H1 (cell line): ENCODE measurements around the gene GALNT12. TPM values are rescaled to one million over a fixed set of nuclear protein-coding genes. Genes with fewer than 3 reads are reported as not detected.

ENCODE experiments used
- CTCF ChIA-PET: fragments of 300-600 bp; sonication (Branson Sonifier 250); formaldehyde crosslinking; loops from one replicate; lab custom pipeline; 2021; ENCODE audit not compliant: partially characterized antibody; lab: Charles Lee
- POLR2A ChIA-PET: fragments of 300-600 bp; sonication (Branson Sonifier 250); formaldehyde crosslinking; loops from one replicate; lab custom pipeline; 2021; ENCODE audit warnings: inconsistent platforms; ENCODE audit not compliant: partially characterized antibody; lab: Charles Lee
- DNase-seq, 2 experiments: peaks; one replicate each; pipeline versions ENCODE4 v3.0.0 to v3.0.0-alpha.2; 2010 to 2022; ENCODE audit warnings: low spot score in 2 of 2, low read depth in 1 of 2, mixed read lengths in 1 of 2
- FAIRE-seq: peaks from 2 replicates; lab custom pipeline; 2011; peaks lifted over from hg19 to GRCh38; lab: Jason Lieb, UNC
- H2AFZ ChIP-seq: 2 replicates; pipeline ENCODE4 v1.8.1; 2012; ENCODE audit warnings: low read length, inconsistent platforms
- H2AK5ac ChIP-seq: 2 replicates; pipeline ENCODE4 v1.6.1; 2013; ENCODE audit warnings: low read depth, low read length
- H2BK120ac ChIP-seq: replicated peaks from 2 replicates; pipeline ENCODE3; 2013; ENCODE audit warnings: low read depth, low read length, inconsistent platforms
- H2BK12ac ChIP-seq: 2 replicates; pipeline ENCODE4 v1.6.1; 2013; ENCODE audit warnings: low read depth, low read length
- H2BK15ac ChIP-seq: 2 replicates; pipeline ENCODE4 v1.6.1; 2013; ENCODE audit warnings: low read length
- H2BK20ac ChIP-seq: 2 replicates; pipeline ENCODE4 v1.6.1; 2013; ENCODE audit warnings: low read length
- H2BK5ac ChIP-seq: 2 replicates; pipeline ENCODE4 v1.6.1; 2013; ENCODE audit warnings: low read depth, low read length
- H3K14ac ChIP-seq: 2 replicates; pipeline ENCODE4 v1.6.1; 2013; ENCODE audit warnings: inconsistent platforms; ENCODE audit not compliant: insufficient read length
- H3K18ac ChIP-seq: 2 replicates; pipeline ENCODE4 v1.6.1; 2013; ENCODE audit warnings: low read length; ENCODE audit errors: extremely low read depth
- H3K23ac ChIP-seq: 2 replicates; pipeline ENCODE4 v1.6.1; 2013; ENCODE audit warnings: inconsistent platforms; ENCODE audit not compliant: insufficient read length
- H3K23me2 ChIP-seq: 2 replicates; pipeline ENCODE4 v1.6.1; 2013; ENCODE audit warnings: low read depth, low read length
- H3K27ac ChIP-seq: 2 replicates; pipeline ENCODE4 v1.6.1; 2011; ENCODE audit warnings: low read depth, low read length, inconsistent platforms
- H3K27me3 ChIP-seq, 4 experiments: replicated peaks in 1 of 4; 1 replicate in 1 of 4; 2 replicates in 3 of 4; pipeline versions ENCODE4 v1.6.1 to v1.8.1; 2011 to 2013; ENCODE audit warnings: low read length in 3 of 4, mild to moderate bottlenecking in 3 of 4, inconsistent platforms in 2 of 4, mixed read lengths in 2 of 4, moderate library complexity in 1 of 4; ENCODE audit not compliant: control insufficient read depth in 3 of 4, insufficient read depth in 3 of 4; ENCODE audit errors: extremely low read depth in 1 of 4
- H3K36me3 ChIP-seq, 4 experiments: 2 replicates each; pipeline versions ENCODE4 v1.6.1 to v1.8.1; 2011 to 2013; ENCODE audit warnings: mild to moderate bottlenecking in 4 of 4, low read length in 3 of 4, moderate library complexity in 2 of 4, control low read depth in 1 of 4, inconsistent platforms in 1 of 4; ENCODE audit not compliant: insufficient read depth in 4 of 4, control insufficient read depth in 2 of 4
- H3K4ac ChIP-seq: replicated peaks from 2 replicates; pipeline ENCODE3; 2013; ENCODE audit warnings: low read length, low read depth, mixed read lengths, inconsistent platforms; ENCODE audit not compliant: insufficient read length
- H3K4me1 ChIP-seq, 4 experiments: replicated peaks in 1 of 4; 1 replicate in 1 of 4; 2 replicates in 3 of 4; pipeline versions ENCODE4 v1.6.1 to v1.8.1; 2011 to 2013; ENCODE audit warnings: low read length in 3 of 4, inconsistent platforms in 2 of 4, mixed read lengths in 1 of 4; ENCODE audit not compliant: insufficient read depth in 4 of 4, control insufficient read depth in 3 of 4
- H3K4me2 ChIP-seq, 2 experiments: 2 replicates each; pipeline versions ENCODE4 v1.6.1 to v1.8.1; 2011 to 2013; ENCODE audit warnings: low read depth in 2 of 2, low read length in 2 of 2, control low read depth in 1 of 2, inconsistent platforms in 1 of 2, mild to moderate bottlenecking in 1 of 2; ENCODE audit not compliant: insufficient read depth in 1 of 2
- H3K4me3 ChIP-seq, 4 experiments: fragments of 200-600, 300-600 bp in 1 of 4; sonication (generic), shearing (Covaris generic), sonication (Bioruptor Twin) in 1 of 4; 2 replicates each; pipeline versions ENCODE4 v1.5.1 to v1.8.1; 2011 to 2016; ENCODE audit warnings: low read length in 4 of 4, low read depth in 3 of 4, control low read depth in 2 of 4, inconsistent platforms in 2 of 4, mild to moderate bottlenecking in 2 of 4, mixed read lengths in 1 of 4, moderate library complexity in 1 of 4; ENCODE audit not compliant: insufficient read depth in 2 of 4; ENCODE audit errors: extremely low read depth in 1 of 4
- H3K56ac ChIP-seq: replicated peaks from 2 replicates; pipeline ENCODE3; 2013; ENCODE audit warnings: low read depth, mild to moderate bottlenecking, mixed read lengths, low read length, inconsistent platforms; ENCODE audit not compliant: insufficient read length
- H3K79me1 ChIP-seq: 2 replicates; pipeline ENCODE4 v1.6.1; 2013; ENCODE audit warnings: low read depth, low read length, control low read depth
- H3K79me2 ChIP-seq, 2 experiments: 2 replicates each; pipeline versions ENCODE4 v1.6.1 to v1.8.1; 2012 to 2013; ENCODE audit warnings: low read length in 2 of 2, mild to moderate bottlenecking in 2 of 2, inconsistent platforms in 1 of 2; ENCODE audit not compliant: insufficient read depth in 2 of 2, control insufficient read depth in 1 of 2
- H3K9ac ChIP-seq, 4 experiments: replicated peaks in 1 of 4; 1 replicate in 1 of 4; 2 replicates in 3 of 4; pipeline versions ENCODE4 v1.6.1 to v1.8.1; 2011 to 2013; ENCODE audit warnings: low read depth in 3 of 4, low read length in 3 of 4, control low read depth in 2 of 4, mild to moderate bottlenecking in 2 of 4, moderate library complexity in 2 of 4, inconsistent platforms in 1 of 4; ENCODE audit errors: extremely low read depth in 1 of 4
- H3K9me3 ChIP-seq, 2 experiments: 2 replicates each; pipeline versions ENCODE4 v1.6.1 to v1.8.1; 2012 to 2013; ENCODE audit warnings: mild to moderate bottlenecking in 2 of 2, moderate library complexity in 2 of 2, control low read depth in 1 of 2, inconsistent platforms in 1 of 2, low read depth in 1 of 2, low read length in 1 of 2, mixed read lengths in 1 of 2; ENCODE audit not compliant: insufficient read depth in 2 of 2
- H4K20me1 ChIP-seq, 2 experiments: replicated peaks in 1 of 2; 2 replicates each; pipeline versions ENCODE3 to v1.8.1; 2011 to 2013; ENCODE audit warnings: inconsistent platforms in 2 of 2, low read length in 2 of 2, mild to moderate bottlenecking in 1 of 2; ENCODE audit not compliant: insufficient read depth in 2 of 2, control insufficient read depth in 1 of 2
- H4K5ac ChIP-seq: 2 replicates; pipeline ENCODE4 v1.6.1; 2013; ENCODE audit warnings: low read length, low read depth, mixed read lengths, inconsistent platforms; ENCODE audit not compliant: insufficient read length
- H4K8ac ChIP-seq: 2 replicates; pipeline ENCODE4 v1.8.0; 2013; ENCODE audit warnings: mild to moderate bottlenecking, moderate library complexity, low read length, inconsistent platforms; ENCODE audit not compliant: insufficient read depth; ENCODE audit errors: extremely low read depth
- H4K91ac ChIP-seq: replicated peaks from 2 replicates; pipeline ENCODE3; 2013; ENCODE audit warnings: low read length, mixed read lengths, inconsistent platforms; ENCODE audit not compliant: insufficient read length
- ASH2L ChIP-seq: fragments of 200-600, 300-600 bp; sonication (generic); IDR thresholded peaks from one replicate; pipeline ENCODE4 v1.7.1; 2017; ENCODE audit warnings: low read length
- ATF3 ChIP-seq: IDR thresholded peaks from 2 replicates; pipeline ENCODE4 v1.6.1; 2011; ENCODE audit warnings: low read depth, mild to moderate bottlenecking, low read length; ENCODE audit not compliant: insufficient read depth
- CBX8 ChIP-seq: fragments of 300-800, 300-1000 bp; sonication (generic); IDR thresholded peaks from 2 replicates; pipeline ENCODE4 v1.7.1; 2016; ENCODE audit warnings: low read depth, low read length, borderline replicate concordance
- CTCF ChIP-seq, 3 experiments: IDR thresholded peaks; 1 replicate in 2 of 3; 2 replicates in 1 of 3; pipeline versions ENCODE4 v1.5.1 to v1.6.1; 2011; ENCODE audit warnings: low read length in 3 of 3, mild to moderate bottlenecking in 3 of 3, inconsistent platforms in 2 of 3, low read depth in 1 of 3, moderate library complexity in 1 of 3; ENCODE audit not compliant: insufficient read depth in 1 of 3; ENCODE audit errors: control extremely low read depth in 1 of 3
- JUN ChIP-seq: IDR thresholded peaks from 2 replicates; pipeline ENCODE4 v1.6.1; 2011; ENCODE audit warnings: low read depth, mild to moderate bottlenecking, improper control_type of control experiment, low read length
- MAX ChIP-seq: IDR thresholded peaks from 2 replicates; pipeline ENCODE4 v1.6.1; 2012; ENCODE audit warnings: inconsistent platforms
- SIRT6 ChIP-seq: IDR thresholded peaks from one replicate; pipeline ENCODE4 v1.7.1; 2012; ENCODE audit warnings: low read length, inconsistent platforms
- SP1 ChIP-seq: IDR thresholded peaks from 2 replicates; pipeline ENCODE4 v1.6.1; 2011; ENCODE audit warnings: low read depth, low read length
- SP2 ChIP-seq: IDR thresholded peaks from 2 replicates; pipeline ENCODE4 v1.6.1; 2012; ENCODE audit warnings: mild to moderate bottlenecking, low read length, inconsistent platforms
- SP4 ChIP-seq: IDR thresholded peaks from 2 replicates; pipeline ENCODE4 v1.6.1; 2012; ENCODE audit warnings: low read length, inconsistent platforms
- WGBS, 2 experiments: shearing (Covaris generic) in 1 of 2; methylation state at CpG; one replicate each; pipeline versions ENCODE4 v1.1.6 to v1.1.7; 2013 to 2015; ENCODE audit warnings: low lambda C conversion rate in 2 of 2, mixed read lengths in 2 of 2, inconsistent platforms in 1 of 2, low coverage in 1 of 2, missing lambda C conversion rate in 1 of 2; ENCODE audit not compliant: insufficient replicate concordance in 2 of 2, insufficient coverage in 1 of 2, insufficient read length in 1 of 2; ENCODE audit errors: extremely low coverage in 1 of 2, missing lambda C conversion rate in 1 of 2; 5-methylcytosine and 5-hydroxymethylcytosine counted together
- polyA plus RNA-seq, 7 experiments: library from polyadenylated mRNA; depleted of rRNA in 3 of 7; stranded (reverse) in 5 of 7; unstranded in 2 of 7; fragments of >200 nt in 5 of 7; fragments of 200-250 nt in 2 of 7; gene quantifications; 1 replicate in 5 of 7; 2 replicates in 1 of 7; 4 replicates in 1 of 7; pipeline versions ENCODE4 v1.2.1 to v1.2.3, GENCODE V29; 2011 to 2013; ENCODE audit warnings: missing spikeins in 2 of 7, mixed read lengths in 2 of 7
- total RNA-seq: library from RNA; stranded (reverse); fragmentation: NEBNext Ultra II Directional; extraction: Animal tissue kit (Norgen Biotek cat#: 25700); gene quantifications from 2 replicates; pipeline ENCODE4 v1.2.1, GENCODE V29; 2021

GALNT12 gene
- total and polyA plus RNA-seq, 2 of the 8 experiments (the other 6 are each of a cell fraction or from before 2014, with no cell fraction given), result 16.2 to 19.6 TPM

GRCh38 chr9:98818764-98819163 lies 11.3 kb downstream of the GALNT12 start:
- no peaks in the 10 kb centered on the region for H3K27me3 ChIP-seq
- H4K8ac ChIP-seq, result no peak overlapping the region
- no peaks in the 10 kb centered on the region for H3K4me1 ChIP-seq
- no peaks in the 10 kb centered on the region for H4K20me1 ChIP-seq
- no peak overlapping the region for H2AFZ ChIP-seq
- no peak overlapping the region for H2BK15ac ChIP-seq
- 97% methylated on average over 2 of the region's 2 CpGs; no CpG with 5 or more reads in 1 of the 2 experiments for WGBS, 2 experiments
- no peak overlapping the region for H3K4ac ChIP-seq
- H4K5ac ChIP-seq, result no peak overlapping the region
- H3K79me1 ChIP-seq, result no peaks in the 10 kb centered on the region
- H3K23me2 ChIP-seq, result no peaks in the 10 kb centered on the region
- DNase-seq (no peak), FAIRE-seq (no peak)
- no peak overlapping the region for H2BK12ac ChIP-seq
- no peak overlapping the region for H3K56ac ChIP-seq
- TF ChIP-seq SIRT6 (no peak), CBX8 (no peak), CTCF (IDR thresholded peaks at IDR 0.05; ENCODE audit: control extremely low read depth in 1 of 3, insufficient read depth in 1 of 3, low read depth in 1 of 3, low read length in 3 of 3) (no peak), ASH2L (no peak), SP4 (no peak), JUN (no peak), SP1 (no peak), SP2 (no peak), ATF3 (no peak), MAX (no peak)
- H4K91ac ChIP-seq, result no peak overlapping the region
- no peak overlapping the region for H3K23ac ChIP-seq
- peaks cover 0 to 3% (median 1%) of the 10 kb centered on the region in 4 experiments; a peak in 3 of 8 replicates for H3K36me3 ChIP-seq
- no peak overlapping the region for H3K4me3 ChIP-seq
- no peak overlapping the region for H3K18ac ChIP-seq
- H2BK20ac ChIP-seq, result no peak overlapping the region
- H2BK120ac ChIP-seq, result no peak overlapping the region
- H3K9ac ChIP-seq, result no peak overlapping the region
- no peak overlapping the region for H3K4me2 ChIP-seq
- H3K79me2 ChIP-seq, result no peaks in the 10 kb centered on the region
- no peak overlapping the region for H2BK5ac ChIP-seq
- no peaks in the 10 kb centered on the region for H3K9me3 ChIP-seq
- ChIA-PET CTCF (interaction anchor here (1.2 kb wide), 1 partner anchor 17 kb away, joined by 3 read pairs; no protein-coding TSS in a partner anchor), POLR2A (no interaction called here)
- H3K14ac ChIP-seq, result no peak overlapping the region
- no peak overlapping the region for H3K27ac ChIP-seq
- H2AK5ac ChIP-seq, result no peak overlapping the region
